Liver (tissue), 9 donors: ENCODE data around the gene SLC25A1. TPM values are rescaled to one million over a fixed set of nuclear protein-coding genes. Genes with fewer than 3 reads are reported as not detected.

Experiments used
- DNase-seq: peaks from one replicate; pipeline ENCODE4 v3.0.0-alpha.2; 2017; ENCODE audit warnings: low spot score
- H3K27ac ChIP-seq, 2 donors: one replicate each; pipeline ENCODE4 v1.7.0; 2013; ENCODE audit warnings: inconsistent platforms in 2 of 2, low read length in 2 of 2, control low read depth in 1 of 2, low read depth in 1 of 2, mild to moderate bottlenecking in 1 of 2
- H3K27me3 ChIP-seq, 4 donors: one replicate each; pipeline versions ENCODE4 v1.6.1 to v1.7.0; 2013; ENCODE audit warnings: low read length in 3 of 4, inconsistent platforms in 1 of 4, mild to moderate bottlenecking in 1 of 4, moderate library complexity in 1 of 4; ENCODE audit not compliant: control insufficient read depth in 4 of 4, insufficient read depth in 4 of 4
- H3K36me3 ChIP-seq, 4 donors: one replicate each; pipeline versions ENCODE4 v1.6.1 to v1.7.0; 2013; ENCODE audit warnings: low read length in 3 of 4, mild to moderate bottlenecking in 3 of 4, low read depth in 1 of 4, moderate library complexity in 1 of 4; ENCODE audit not compliant: control insufficient read depth in 4 of 4, insufficient read depth in 3 of 4
- H3K4me1 ChIP-seq, 4 donors: one replicate each; pipeline versions ENCODE4 v1.6.1 to v1.7.0; 2013; ENCODE audit warnings: low read length in 3 of 4, mild to moderate bottlenecking in 3 of 4, moderate library complexity in 1 of 4; ENCODE audit not compliant: control insufficient read depth in 4 of 4, insufficient read depth in 4 of 4
- H3K4me3 ChIP-seq, 3 donors: one replicate each; pipeline versions ENCODE4 v1.6.1 to v1.7.0; 2013; ENCODE audit warnings: low read length in 3 of 3, control low read depth in 1 of 3, low read depth in 1 of 3, mild to moderate bottlenecking in 1 of 3
- H3K9ac ChIP-seq, 2 donors: one replicate each; pipeline ENCODE4 v1.7.0; 2013; ENCODE audit warnings: low read length in 2 of 2, mild to moderate bottlenecking in 2 of 2, moderate library complexity in 2 of 2, control low read depth in 1 of 2, low read depth in 1 of 2
- H3K9me3 ChIP-seq, 4 donors: one replicate each; pipeline versions ENCODE4 v1.6.1 to v1.7.0; 2013; ENCODE audit warnings: low read length in 3 of 4; ENCODE audit not compliant: control insufficient read depth in 4 of 4
- ATF3 ChIP-seq: IDR thresholded peaks from 2 replicates; pipeline ENCODE4 v1.6.1; 2016; ENCODE audit warnings: antibody characterized with exemption
- EGR1 ChIP-seq, 2 donors: IDR thresholded peaks; 2 replicates each; pipeline ENCODE4 v1.6.1; 2016 to 2018; ENCODE audit warnings: antibody characterized with exemption in 2 of 2, low read depth in 2 of 2
- FOXA1 ChIP-seq: IDR thresholded peaks from 2 replicates; pipeline ENCODE4 v1.6.1; 2016; ENCODE audit warnings: antibody characterized with exemption
- GABPA ChIP-seq, 2 donors: IDR thresholded peaks in 1 of 2; conservative IDR thresholded peaks in 1 of 2; 2 replicates each; pipeline ENCODE4 v1.6.1; 2016; ENCODE audit warnings: antibody characterized with exemption in 2 of 2, mild to moderate bottlenecking in 1 of 2, moderate library complexity in 1 of 2
- HNF4G ChIP-seq: IDR thresholded peaks from 2 replicates; pipeline ENCODE4 v1.6.1; 2016; ENCODE audit warnings: antibody characterized with exemption
- JUND ChIP-seq, 2 donors: IDR thresholded peaks; 2 replicates each; pipeline ENCODE4 v1.6.1; 2016; ENCODE audit warnings: antibody characterized with exemption in 2 of 2
- NR2F2 ChIP-seq: IDR thresholded peaks from 2 replicates; pipeline ENCODE4 v1.6.1; 2016; ENCODE audit warnings: antibody characterized with exemption
- RAD21 ChIP-seq, 2 donors: IDR thresholded peaks; 2 replicates each; pipeline ENCODE4 v1.6.1; 2016; ENCODE audit warnings: antibody characterized with exemption in 2 of 2, mild to moderate bottlenecking in 2 of 2
- RXRA ChIP-seq, 2 donors: IDR thresholded peaks; 2 replicates each; pipeline ENCODE4 v1.6.1; 2017 to 2018; ENCODE audit warnings: antibody characterized with exemption in 2 of 2, mild to moderate bottlenecking in 1 of 2
- SP1 ChIP-seq: IDR thresholded peaks from 2 replicates; pipeline ENCODE4 v1.6.1; 2018; ENCODE audit warnings: antibody characterized with exemption, mild to moderate bottlenecking
- TAF1 ChIP-seq: conservative IDR thresholded peaks from 2 replicates; pipeline ENCODE4 v1.6.1; 2016; ENCODE audit warnings: antibody characterized with exemption, mild to moderate bottlenecking
- YY1 ChIP-seq: IDR thresholded peaks from 2 replicates; pipeline ENCODE4 v1.6.1; 2016; ENCODE audit warnings: antibody characterized with exemption, mild to moderate bottlenecking
- ZBTB33 ChIP-seq: IDR thresholded peaks from 2 replicates; pipeline ENCODE4 v1.6.1; 2016; ENCODE audit warnings: antibody characterized with exemption
- WGBS: extraction: QIAGEN DNeasy Blood & Tissue Kit; methylation state at CpG from one replicate; pipeline ENCODE4 v1.1.7; 2013; 5-methylcytosine and 5-hydroxymethylcytosine counted together
- polyA plus RNA-seq, 2 donors: library from polyadenylated mRNA; stranded (reverse) in 1 of 2; unstranded in 1 of 2; fragments of 200-250 nt in 1 of 2; fragments of >200 nt in 1 of 2; fragmentation: Nextera tagmentation in 1 of 2; extraction: Ambion mirVana in 1 of 2; gene quantifications; one replicate each; pipeline versions ENCODE4 v1.2.1 to v1.2.3, GENCODE V29; 2013 to 2015
- total RNA-seq, 2 donors: library from RNA; depleted of rRNA; stranded (reverse); fragments of >200 nt; gene quantifications; one replicate each; pipeline ENCODE4 v1.2.3, GENCODE V29; 2014
- TF ChIP-seq, protein P1 (sequence below): fragments of 150-350 bp; IDR thresholded peaks from 2 replicates; pipeline ENCODE4 v1.5.1; 2017; ENCODE audit warnings: improper control_type of control experiment, low read depth, low read length; ENCODE audit not compliant: missing input control
- TF ChIP-seq, protein P2 (sequence below): IDR thresholded peaks from 2 replicates; pipeline ENCODE4 v1.6.1; 2016; ENCODE audit warnings: antibody characterized with exemption
- TF ChIP-seq, protein P3 (sequence below): IDR thresholded peaks from 2 replicates; pipeline ENCODE4 v1.6.1; 2016; ENCODE audit warnings: antibody characterized with exemption, mild to moderate bottlenecking
- donor health status: healthy.
- donor health status: healthy.
- donor health status: healthy.
- donor health status: healthy.
- donor health status: healthy.

SLC25A1 gene
- total and polyA plus RNA-seq, 4 donors, result 59.5 to 78.3 (median 73.9) TPM

DNA sequence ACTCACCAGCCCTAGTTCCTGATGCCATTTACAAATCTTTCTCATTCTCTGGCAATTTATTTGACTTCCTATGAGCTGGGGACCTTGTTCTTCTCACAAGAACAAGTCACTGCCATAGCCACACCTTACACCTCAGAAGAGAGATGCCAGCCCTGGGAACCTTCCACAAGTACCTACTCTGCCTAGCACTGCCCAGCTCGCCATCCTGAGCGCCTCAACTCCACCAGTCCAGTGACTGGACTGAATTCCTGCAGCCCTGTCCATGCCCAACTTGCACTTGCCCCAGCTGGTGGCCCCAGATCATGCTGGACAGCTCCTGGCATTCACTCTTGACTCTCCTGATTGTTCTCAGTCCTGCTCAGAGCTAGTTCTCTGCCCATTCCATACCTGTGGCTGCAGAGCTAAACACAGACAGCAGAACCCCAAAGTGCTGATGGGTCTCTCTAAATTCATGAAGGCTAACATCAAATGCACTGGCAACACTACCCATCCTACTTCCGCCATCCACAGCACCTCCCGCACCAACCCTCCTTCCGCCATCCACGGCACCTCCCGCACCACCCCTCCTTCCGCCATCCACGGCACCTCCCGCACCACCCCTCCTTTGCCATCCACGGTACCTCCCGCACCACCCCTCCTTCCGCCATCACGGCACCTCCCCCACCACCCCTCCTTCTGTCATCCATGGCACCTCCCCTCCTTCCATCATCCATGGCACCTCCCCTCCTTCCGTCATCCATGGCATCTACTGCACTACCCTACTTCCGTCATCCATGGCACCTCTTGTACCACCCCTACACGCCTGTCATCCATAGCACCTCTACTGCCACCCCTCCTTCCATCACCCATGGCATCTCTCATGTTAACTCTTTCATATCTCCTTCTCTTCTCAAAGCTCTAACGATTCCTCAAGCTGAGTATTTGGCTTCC is 23.6 kb upstream of the SLC25A1 start:
- no peaks in the 10 kb centered on the region for H3K27me3 ChIP-seq
- 96% methylated on average over 18 of the region's 18 CpGs for WGBS
- no peaks in the 10 kb centered on the region for H3K9me3 ChIP-seq
- DNase-seq, result peak; percentile 48
- H3K4me1 ChIP-seq, result no peaks in the 10 kb centered on the region
- TF ChIP-seq ZBTB33 (no peak), SP1 (no peak), HNF4G (no peak), EGR1 (IDR thresholded peaks at IDR 0.05; ENCODE audit: low read depth in 2 of 2) (no peak), JUND (IDR thresholded peaks at IDR 0.05) (no peak), FOXA1 (no peak), RXRA (IDR thresholded peaks at IDR 0.05) (no peak), GABPA (IDR thresholded peaks at IDR 0.05 in 1 of 2, conservative IDR thresholded peaks at IDR 0.05 in 1 of 2) (no peak), ATF3 (no peak), NR2F2 (no peak), RAD21 (IDR thresholded peaks at IDR 0.05) (no peak), YY1 (no peak), TAF1 (no peak)
- TF ChIP-seq, protein P1, sequence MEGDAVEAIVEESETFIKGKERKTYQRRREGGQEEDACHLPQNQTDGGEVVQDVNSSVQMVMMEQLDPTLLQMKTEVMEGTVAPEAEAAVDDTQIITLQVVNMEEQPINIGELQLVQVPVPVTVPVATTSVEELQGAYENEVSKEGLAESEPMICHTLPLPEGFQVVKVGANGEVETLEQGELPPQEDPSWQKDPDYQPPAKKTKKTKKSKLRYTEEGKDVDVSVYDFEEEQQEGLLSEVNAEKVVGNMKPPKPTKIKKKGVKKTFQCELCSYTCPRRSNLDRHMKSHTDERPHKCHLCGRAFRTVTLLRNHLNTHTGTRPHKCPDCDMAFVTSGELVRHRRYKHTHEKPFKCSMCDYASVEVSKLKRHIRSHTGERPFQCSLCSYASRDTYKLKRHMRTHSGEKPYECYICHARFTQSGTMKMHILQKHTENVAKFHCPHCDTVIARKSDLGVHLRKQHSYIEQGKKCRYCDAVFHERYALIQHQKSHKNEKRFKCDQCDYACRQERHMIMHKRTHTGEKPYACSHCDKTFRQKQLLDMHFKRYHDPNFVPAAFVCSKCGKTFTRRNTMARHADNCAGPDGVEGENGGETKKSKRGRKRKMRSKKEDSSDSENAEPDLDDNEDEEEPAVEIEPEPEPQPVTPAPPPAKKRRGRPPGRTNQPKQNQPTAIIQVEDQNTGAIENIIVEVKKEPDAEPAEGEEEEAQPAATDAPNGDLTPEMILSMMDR, result no peak
- TF ChIP-seq, protein P2, sequence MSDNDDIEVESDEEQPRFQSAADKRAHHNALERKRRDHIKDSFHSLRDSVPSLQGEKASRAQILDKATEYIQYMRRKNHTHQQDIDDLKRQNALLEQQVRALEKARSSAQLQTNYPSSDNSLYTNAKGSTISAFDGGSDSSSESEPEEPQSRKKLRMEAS, result no peak
- TF ChIP-seq, protein P3, sequence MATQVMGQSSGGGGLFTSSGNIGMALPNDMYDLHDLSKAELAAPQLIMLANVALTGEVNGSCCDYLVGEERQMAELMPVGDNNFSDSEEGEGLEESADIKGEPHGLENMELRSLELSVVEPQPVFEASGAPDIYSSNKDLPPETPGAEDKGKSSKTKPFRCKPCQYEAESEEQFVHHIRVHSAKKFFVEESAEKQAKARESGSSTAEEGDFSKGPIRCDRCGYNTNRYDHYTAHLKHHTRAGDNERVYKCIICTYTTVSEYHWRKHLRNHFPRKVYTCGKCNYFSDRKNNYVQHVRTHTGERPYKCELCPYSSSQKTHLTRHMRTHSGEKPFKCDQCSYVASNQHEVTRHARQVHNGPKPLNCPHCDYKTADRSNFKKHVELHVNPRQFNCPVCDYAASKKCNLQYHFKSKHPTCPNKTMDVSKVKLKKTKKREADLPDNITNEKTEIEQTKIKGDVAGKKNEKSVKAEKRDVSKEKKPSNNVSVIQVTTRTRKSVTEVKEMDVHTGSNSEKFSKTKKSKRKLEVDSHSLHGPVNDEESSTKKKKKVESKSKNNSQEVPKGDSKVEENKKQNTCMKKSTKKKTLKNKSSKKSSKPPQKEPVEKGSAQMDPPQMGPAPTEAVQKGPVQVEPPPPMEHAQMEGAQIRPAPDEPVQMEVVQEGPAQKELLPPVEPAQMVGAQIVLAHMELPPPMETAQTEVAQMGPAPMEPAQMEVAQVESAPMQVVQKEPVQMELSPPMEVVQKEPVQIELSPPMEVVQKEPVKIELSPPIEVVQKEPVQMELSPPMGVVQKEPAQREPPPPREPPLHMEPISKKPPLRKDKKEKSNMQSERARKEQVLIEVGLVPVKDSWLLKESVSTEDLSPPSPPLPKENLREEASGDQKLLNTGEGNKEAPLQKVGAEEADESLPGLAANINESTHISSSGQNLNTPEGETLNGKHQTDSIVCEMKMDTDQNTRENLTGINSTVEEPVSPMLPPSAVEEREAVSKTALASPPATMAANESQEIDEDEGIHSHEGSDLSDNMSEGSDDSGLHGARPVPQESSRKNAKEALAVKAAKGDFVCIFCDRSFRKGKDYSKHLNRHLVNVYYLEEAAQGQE, result no peak
- peaks cover 0 to 2% (median under 1%) of the 10 kb centered on the region in 4 donors for H3K36me3 ChIP-seq
- H3K27ac ChIP-seq, result no peak overlapping the region
- H3K4me3 ChIP-seq, result no peak overlapping the region
- H3K9ac ChIP-seq, result no peak overlapping the region
